NT2/D1 (cell line): ENCODE results near the gene ZNF678.

Experiments
- DNase-seq: peaks from one replicate; pipeline ENCODE4 v3.0.0-alpha.2; 2011; ENCODE audit warnings: low read depth, low spot score
- H3K27me3 ChIP-seq: 2 replicates; pipeline ENCODE4 v1.6.0; 2011; ENCODE audit warnings: mild to moderate bottlenecking; ENCODE audit not compliant: insufficient read length, insufficient read depth
- H3K36me3 ChIP-seq: 2 replicates; pipeline ENCODE4 v1.6.1; 2011; ENCODE audit warnings: mild to moderate bottlenecking, low read length, mixed read lengths; ENCODE audit not compliant: insufficient read depth, insufficient read length
- H3K4me1 ChIP-seq: 2 replicates; pipeline ENCODE4 v1.5.1; 2011; ENCODE audit not compliant: insufficient read depth, insufficient read length
- H3K4me3 ChIP-seq: 2 replicates; pipeline ENCODE4 v1.5.1; 2011; ENCODE audit warnings: low read depth; ENCODE audit not compliant: insufficient read length
- H3K9ac ChIP-seq: 2 replicates; pipeline ENCODE4 v1.6.0; 2011; ENCODE audit warnings: low read depth; ENCODE audit not compliant: insufficient read length
- H3K9me3 ChIP-seq: 2 replicates; pipeline ENCODE4 v1.5.1; 2011; ENCODE audit warnings: mild to moderate bottlenecking, low read length; ENCODE audit not compliant: insufficient read depth
- SUZ12 ChIP-seq: IDR thresholded peaks from 2 replicates; pipeline ENCODE4 v1.6.1; 2011; ENCODE audit not compliant: insufficient read length, insufficient read depth; ENCODE audit errors: extremely low read depth
- YY1 ChIP-seq: IDR thresholded peaks from 2 replicates; pipeline ENCODE4 v1.6.1; 2011; ENCODE audit not compliant: insufficient read length, insufficient read depth
- ZNF274 ChIP-seq: IDR thresholded peaks from 2 replicates; pipeline ENCODE4 v1.6.1; 2011; ENCODE audit warnings: mild to moderate bottlenecking, low read depth, low read length

Gene ZNF678

DNA sequence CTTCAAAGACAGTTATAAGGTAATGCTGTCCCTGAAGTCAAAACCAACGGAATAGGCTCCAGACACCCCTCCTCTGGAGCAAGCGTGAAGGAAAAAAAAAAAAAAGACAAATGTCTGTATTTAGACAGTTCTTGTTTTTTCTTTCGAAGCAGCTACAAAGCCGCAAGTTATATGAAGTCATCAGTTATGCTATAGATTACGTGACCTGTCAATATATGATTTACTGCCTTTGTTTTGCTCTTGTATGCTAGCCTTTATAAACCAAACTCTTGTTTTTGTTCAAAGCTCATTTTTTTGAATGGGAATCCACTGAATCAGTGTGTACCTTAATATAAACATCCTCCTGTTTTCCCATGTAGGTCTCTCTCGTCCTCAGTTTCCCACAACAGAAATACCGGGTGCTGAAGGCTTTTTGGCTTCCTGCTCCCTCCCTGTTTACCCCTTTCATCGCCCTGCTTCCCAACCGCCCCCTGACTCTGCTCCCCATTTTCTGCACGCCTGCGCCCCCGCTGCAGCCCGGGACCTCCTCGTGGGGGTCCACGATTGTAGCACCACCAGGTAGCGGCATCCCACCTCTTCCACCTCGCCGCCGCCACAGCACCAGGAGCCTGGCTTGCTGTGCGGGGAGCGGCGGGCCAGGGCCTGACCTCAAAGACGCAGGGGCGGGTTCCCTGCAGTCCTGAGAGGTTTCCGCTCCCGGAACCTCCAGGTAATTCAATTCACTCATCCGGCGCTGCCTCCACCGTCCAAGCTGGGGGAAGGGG, 5.2 kb upstream of the ZNF678 start:
- no peak overlapping the region for H3K9ac ChIP-seq

DNA sequence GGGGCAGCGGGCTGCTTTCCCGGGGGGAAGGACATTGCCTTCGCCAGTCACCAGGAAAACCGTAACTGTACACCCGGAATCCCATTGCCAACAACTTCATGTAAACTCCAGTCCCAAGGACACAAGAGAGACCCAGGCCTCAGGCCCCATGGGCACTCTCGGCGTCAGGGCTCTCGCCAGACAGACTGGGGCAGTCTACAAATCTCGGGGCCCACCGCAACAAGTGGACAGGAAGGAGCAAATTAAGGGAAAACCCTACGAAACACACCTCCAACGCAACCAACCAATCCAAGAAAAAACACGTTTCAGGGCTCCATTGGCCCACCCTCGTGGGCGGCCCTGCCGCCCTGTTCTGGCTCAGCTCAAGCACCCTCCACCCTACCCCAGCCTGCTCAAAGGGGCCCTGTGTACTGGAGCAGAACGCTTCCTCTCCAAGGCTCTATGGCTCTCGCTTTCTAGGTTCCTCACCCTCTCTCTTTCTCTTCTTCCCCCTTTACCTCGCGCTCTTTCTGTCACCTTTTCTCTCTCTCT, 4.6 kb upstream of the ZNF678 start:
- H3K9me3 ChIP-seq = peaks cover 3% of the 10 kb centered on the region; the same call in 1 of the 2 replicates
- no peak overlapping the region for H3K9ac ChIP-seq
- no peak overlapping the region for H3K4me3 ChIP-seq
- TF ChIP-seq ZNF274 = no peak
- no peak for TF ChIP-seq YY1
- no peak for TF ChIP-seq SUZ12
- no peaks in the 10 kb centered on the region for H3K27me3 ChIP-seq
- H3K4me1 ChIP-seq = no peaks in the 10 kb centered on the region
- no peak for DNase-seq
- no peaks in the 10 kb centered on the region for H3K36me3 ChIP-seq

More for the DNA sequence above, 5.2 kb upstream of the ZNF678 start:
- H3K9me3 ChIP-seq = peaks cover 3% of the 10 kb centered on the region; the same call in 1 of the 2 replicates
- H3K4me3 ChIP-seq = no peak overlapping the region
- no peaks in the 10 kb centered on the region for H3K36me3 ChIP-seq
- no peak for DNase-seq
- H3K27me3 ChIP-seq = no peaks in the 10 kb centered on the region
- TF ChIP-seq SUZ12 (no peak), YY1 (no peak), ZNF274 (no peak)
- H3K4me1 ChIP-seq = no peaks in the 10 kb centered on the region

DNA sequence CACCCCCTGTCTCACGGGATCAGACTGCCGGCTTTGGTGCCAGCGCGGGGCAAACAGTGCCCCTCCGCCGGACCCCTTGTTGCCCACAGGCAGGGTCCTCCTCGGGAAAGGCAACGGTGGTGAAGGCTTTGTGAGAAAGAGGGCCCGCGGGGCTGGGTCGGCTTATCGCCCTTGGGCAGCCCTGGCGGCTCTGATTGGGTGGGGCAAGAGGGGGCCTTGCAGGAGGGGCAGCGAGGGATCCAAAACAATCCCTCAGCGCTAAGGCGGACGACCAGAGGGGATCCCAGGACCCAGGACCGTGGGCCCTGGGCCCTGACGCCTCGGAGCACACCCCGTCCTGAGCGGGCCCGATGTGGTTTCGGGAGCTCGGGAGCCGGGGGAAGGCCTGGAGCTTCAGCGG, 3.9 kb upstream of the ZNF678 start:
- Histone ChIP-seq H3K4me1 (no peaks in the 10 kb centered on the region), H3K4me3 (no peak overlapping the region), H3K9me3 (peaks cover 3% of the 10 kb centered on the region; the same call in 1 of the 2 replicates), H3K9ac (no peak overlapping the region), H3K27me3 (no peaks in the 10 kb centered on the region), H3K36me3 (no peaks in the 10 kb centered on the region)
- no peak for DNase-seq
- no peak for TF ChIP-seq ZNF274
- TF ChIP-seq YY1 = no peak
- TF ChIP-seq SUZ12 = no peak

DNA sequence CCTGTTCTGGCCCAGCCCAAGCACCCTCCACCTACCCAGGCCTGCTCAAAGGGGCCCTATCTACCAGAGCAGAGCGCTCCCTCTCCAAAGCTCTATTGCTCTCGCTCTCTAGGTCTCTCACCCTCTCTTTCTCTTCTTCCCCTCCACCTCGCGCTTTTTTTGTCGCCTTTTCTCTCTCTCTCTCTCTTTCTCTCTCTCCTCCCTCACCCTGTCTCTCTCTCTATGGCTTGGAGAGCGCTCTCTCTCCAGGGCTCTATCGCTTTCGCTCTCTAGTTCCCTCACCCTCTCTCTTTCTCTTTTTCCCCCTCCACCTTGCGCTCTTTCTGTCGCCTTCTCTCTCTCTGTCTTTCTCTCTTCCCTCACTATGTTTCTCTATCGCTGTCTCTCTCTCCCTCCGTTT, 3.4 kb upstream of the ZNF678 start:
- no peak for DNase-seq
- Histone ChIP-seq H3K4me1 (no peaks in the 10 kb centered on the region), H3K9ac (no peak overlapping the region), H3K4me3 (no peak overlapping the region), H3K9me3 (peaks cover 3% of the 10 kb centered on the region; the same call in 1 of the 2 replicates), H3K36me3 (no peaks in the 10 kb centered on the region), H3K27me3 (no peaks in the 10 kb centered on the region)
- TF ChIP-seq SUZ12 = no peak
- no peak for TF ChIP-seq ZNF274
- TF ChIP-seq YY1 = no peak

DNA sequence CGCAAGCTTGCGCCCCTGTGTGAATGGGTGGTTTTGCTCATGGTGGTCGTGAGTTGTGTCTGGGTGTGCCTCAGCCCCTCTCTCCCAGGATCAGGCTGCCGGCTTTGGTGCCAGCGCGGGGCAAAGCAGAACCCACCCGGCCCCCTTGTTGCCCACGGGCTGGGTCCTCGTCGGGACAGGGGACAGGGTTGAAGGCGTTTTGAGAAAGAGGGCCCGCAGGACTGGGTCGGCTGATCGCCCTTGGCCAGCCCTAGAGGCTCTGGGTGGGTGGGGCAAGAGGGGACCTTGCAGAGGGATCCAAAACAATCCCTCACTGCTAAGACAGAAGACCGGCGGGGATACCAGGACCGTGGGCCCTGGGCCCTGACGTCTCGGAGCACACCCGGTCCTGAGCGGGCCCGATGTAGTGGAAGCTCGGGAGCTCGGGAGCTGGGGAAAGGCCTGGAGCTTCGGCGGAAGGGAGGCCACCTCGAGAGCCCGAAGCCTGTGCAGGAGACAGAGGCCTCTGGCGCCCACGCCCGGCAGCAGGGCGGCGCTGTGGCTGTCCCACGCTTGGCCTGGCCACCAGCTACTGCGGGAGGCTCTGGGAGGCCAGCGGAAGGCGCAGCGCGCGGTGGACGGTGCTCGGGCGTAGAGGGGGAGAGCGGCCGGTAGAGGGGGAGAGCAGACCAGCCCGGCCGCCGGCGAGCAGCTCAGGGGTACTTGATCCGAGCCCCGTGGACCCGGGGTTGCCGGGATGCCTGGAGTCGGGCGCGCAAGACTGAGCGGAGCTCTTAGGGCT, 2.8 kb upstream of the ZNF678 start:
- Histone ChIP-seq H3K4me1 (no peaks in the 10 kb centered on the region), H3K4me3 (no peak overlapping the region), H3K36me3 (no peaks in the 10 kb centered on the region), H3K9ac (no peak overlapping the region), H3K9me3 (peaks cover 3% of the 10 kb centered on the region; the same call in 1 of the 2 replicates), H3K27me3 (no peaks in the 10 kb centered on the region)
- TF ChIP-seq SUZ12 (no peak), ZNF274 (no peak), YY1 (no peak)
- DNase-seq = no peak

DNA sequence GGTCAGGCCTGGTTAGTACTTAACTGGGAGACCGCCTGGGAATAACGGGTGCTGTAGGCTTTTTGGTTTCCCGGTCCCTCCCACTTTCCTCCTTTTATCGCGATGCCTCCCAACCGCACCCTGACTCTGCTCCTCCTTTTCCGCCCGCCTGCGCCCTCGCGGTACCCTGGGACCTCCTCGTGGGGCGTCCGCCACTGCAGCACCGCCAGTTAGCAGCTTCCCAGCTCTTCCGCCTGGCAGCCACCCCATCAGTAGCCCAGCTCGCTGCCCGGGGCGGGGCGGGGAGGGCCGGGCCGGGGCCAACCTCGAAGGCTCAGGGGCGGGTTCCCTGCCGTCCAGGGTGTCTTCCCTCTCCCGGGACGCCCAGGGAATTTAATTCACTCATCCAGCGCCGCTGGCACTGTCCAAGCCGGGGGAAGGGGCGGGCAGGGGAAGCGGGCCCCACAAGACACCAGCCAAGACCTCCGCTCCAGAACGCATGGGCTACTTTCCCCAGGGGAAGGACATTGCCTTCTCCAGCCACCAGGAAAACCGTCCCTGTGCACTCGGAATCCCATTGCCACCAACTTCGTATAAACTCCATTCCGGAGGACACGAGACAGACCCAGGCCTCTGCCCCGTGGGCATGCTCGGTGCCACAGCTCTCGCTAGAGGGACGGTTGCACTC, 2.0 kb upstream of the ZNF678 start:
- H3K36me3 ChIP-seq = peaks cover 4% of the 10 kb centered on the region
- H3K9ac ChIP-seq = no peak overlapping the region
- no peaks in the 10 kb centered on the region for H3K4me1 ChIP-seq
- TF ChIP-seq SUZ12 (no peak), YY1 (no peak), ZNF274 (no peak)
- H3K27me3 ChIP-seq = no peaks in the 10 kb centered on the region
- H3K4me3 ChIP-seq = no peak overlapping the region
- H3K9me3 ChIP-seq = peaks cover 7% of the 10 kb centered on the region; the same call in 1 of the 2 replicates
- DNase-seq = no peak
